Measurements from ENCODE around the gene ZNF2. TPM values are rescaled to one million over a fixed set of nuclear protein-coding genes. Genes with fewer than 3 reads are reported as not detected.

The ZNF2 gene
- total and polyA plus RNA-seq, 2 experiments from 2014 or later, result 4.3 to 5.6 TPM

- H3K4me3 ChIP-seq, result peak overlapping the region; percentile 80
- peak overlapping the region; percentile 72 for H3K4me2 ChIP-seq (ENCODE audit: unreplicated experiment)
- H3K9ac ChIP-seq, result peak overlapping the region; percentile 80
- in situ Hi-C loops (cut with MboI), result no loop called here
- no peak for DNase-seq
- H3K9me2 ChIP-seq (ENCODE audit: insufficient read depth), result no peaks in the 10 kb centered on the region
- H3K27ac ChIP-seq, result peak overlapping the region; percentile 36; the same call in 1 of the 2 replicates
- no peaks in the 10 kb centered on the region for H4K20me1 ChIP-seq (ENCODE audit: insufficient read depth)
- H3F3A ChIP-seq (ENCODE audit: insufficient read depth), result no peaks in the 10 kb centered on the region
- no peak for TF ChIP-seq EZH2phosphoT487 (IDR thresholded peaks at IDR 0.05; ENCODE audit: insufficient read depth, low read depth)
- no peak for TF ChIP-seq EZH2 (IDR thresholded peaks at IDR 0.05; ENCODE audit: insufficient read depth, poor library complexity, severe bottlenecking)
- H3K79me2 ChIP-seq (ENCODE audit: insufficient read depth), result no peaks in the 10 kb centered on the region
- no peaks in the 10 kb centered on the region for H3K27me3 ChIP-seq (replicated peaks; ENCODE audit: insufficient read depth)
- peak overlapping the region; percentile 95 for H2AFZ ChIP-seq
- H3K36me3 ChIP-seq (ENCODE audit: low read depth), result peaks cover 5% of the 10 kb centered on the region; the same call in 1 of the 2 replicates
- no peaks in the 10 kb centered on the region for H3K9me3 ChIP-seq (ENCODE audit: low read depth)
- WGBS, 2 experiments (ENCODE audit: low coverage in 1 of 2, low lambda C conversion rate in 2 of 2, missing lambda C conversion rate in 2 of 2), result 14 to 20% methylated on average over 10 of the region's 10 CpGs
- H3K4me1 ChIP-seq (ENCODE audit: insufficient read depth), result peaks cover 7% of the 10 kb centered on the region; the same call in 1 of the 2 replicates
Measured at GRCh38 chr2:95206096-95206495, 40.5 kb downstream of the ZNF2 start.

GRCh38 chr2:95207111-95207961 lies 41.7 kb downstream of the ZNF2 start, which contains the start of gene ZNF892:
Gene ZNF892, plus strand, starts transcription at chr2:95207521. Its CDS starts 295 bp downstream, at chr2:95207816.
- Histone ChIP-seq H3F3A (ENCODE audit: insufficient read depth) (no peaks in the 10 kb centered on the region), H4K20me1 (ENCODE audit: insufficient read depth) (no peaks in the 10 kb centered on the region), H3K27ac (peak within 1 kb of the TSS; percentile 36), H3K27me3 (replicated peaks; ENCODE audit: insufficient read depth) (no peaks in the 10 kb centered on the region), H3K9me3 (ENCODE audit: low read depth) (peaks cover 5% of the 10 kb centered on the region), H3K9ac (peak within 1 kb of the TSS; percentile 80), H2AFZ (peak within 1 kb of the TSS; percentile 95), H3K79me2 (ENCODE audit: insufficient read depth) (no peaks in the 10 kb centered on the region), H3K4me2 (ENCODE audit: unreplicated experiment) (peak within 1 kb of the TSS; percentile 72), H3K4me1 (ENCODE audit: insufficient read depth) (peaks cover 7% of the 10 kb centered on the region; the same call in 1 of the 2 replicates), H3K9me2 (ENCODE audit: insufficient read depth) (no peaks in the 10 kb centered on the region), H3K36me3 (ENCODE audit: low read depth) (peaks cover 13% of the 10 kb centered on the region), H3K4me3 (peak within 1 kb of the TSS; percentile 80)
- in situ Hi-C loops (cut with MboI), result no loop called here
- whole genome bisulfite sequencing, 2 experiments (ENCODE audit: low coverage in 1 of 2, low lambda C conversion rate in 2 of 2, missing lambda C conversion rate in 2 of 2), result 1 to 2% methylated on average over 68 to 73 of the region's 74 CpGs
- TF ChIP-seq EZH2phosphoT487 (IDR thresholded peaks at IDR 0.05; ENCODE audit: insufficient read depth, low read depth), result no peak
- no peak for TF ChIP-seq EZH2 (IDR thresholded peaks at IDR 0.05; ENCODE audit: insufficient read depth, poor library complexity, severe bottlenecking)
- DNase-seq, result peak; percentile 94

GRCh38 chr2:95208106-95208505 lies 42.5 kb downstream of the ZNF2 start:
- Histone ChIP-seq H3K4me1 (ENCODE audit: insufficient read depth) (peaks cover 7% of the 10 kb centered on the region; the same call in 1 of the 2 replicates), H3K4me2 (ENCODE audit: unreplicated experiment) (peak overlapping the region; percentile 72), H3K79me2 (ENCODE audit: insufficient read depth) (no peaks in the 10 kb centered on the region), H4K20me1 (ENCODE audit: insufficient read depth) (no peaks in the 10 kb centered on the region), H3K36me3 (ENCODE audit: low read depth) (peaks cover 21% of the 10 kb centered on the region), H3K9me2 (ENCODE audit: insufficient read depth) (no peaks in the 10 kb centered on the region), H3K27ac (peak overlapping the region; percentile 36), H3K27me3 (replicated peaks; ENCODE audit: insufficient read depth) (no peaks in the 10 kb centered on the region), H3K4me3 (peak overlapping the region; percentile 80), H3F3A (ENCODE audit: insufficient read depth) (no peaks in the 10 kb centered on the region), H3K9me3 (ENCODE audit: low read depth) (peaks cover 7% of the 10 kb centered on the region), H3K9ac (peak overlapping the region; percentile 80), H2AFZ (peak overlapping the region; percentile 95)
- DNase-seq, result peak; percentile 43
- TF ChIP-seq EZH2 (IDR thresholded peaks at IDR 0.05; ENCODE audit: insufficient read depth, poor library complexity, severe bottlenecking) (no peak), EZH2phosphoT487 (IDR thresholded peaks at IDR 0.05; ENCODE audit: insufficient read depth, low read depth) (no peak)
- 64% methylated on average over 6 of the region's 6 CpGs for WGBS, 2 experiments (ENCODE audit: low coverage in 1 of 2, low lambda C conversion rate in 2 of 2, missing lambda C conversion rate in 2 of 2)
- in situ Hi-C loops (cut with MboI), result no loop called here

- no peak overlapping the region for H2AFZ ChIP-seq
- in situ Hi-C loops (cut with MboI), result no loop called here
- H3K27ac ChIP-seq, result no peak overlapping the region
- no peak overlapping the region for H3K4me3 ChIP-seq
- no peaks in the 10 kb centered on the region for H4K20me1 ChIP-seq (ENCODE audit: insufficient read depth)
- no peak for TF ChIP-seq EZH2 (IDR thresholded peaks at IDR 0.05; ENCODE audit: insufficient read depth, poor library complexity, severe bottlenecking)
- no peak for TF ChIP-seq EZH2phosphoT487 (IDR thresholded peaks at IDR 0.05; ENCODE audit: insufficient read depth, low read depth)
- H3K9me2 ChIP-seq (ENCODE audit: insufficient read depth), result no peaks in the 10 kb centered on the region
- no peak overlapping the region for H3K4me2 ChIP-seq (ENCODE audit: unreplicated experiment)
- H3K9me3 ChIP-seq (ENCODE audit: low read depth), result peaks cover 20% of the 10 kb centered on the region
- no peaks in the 10 kb centered on the region for H3K4me1 ChIP-seq (ENCODE audit: insufficient read depth)
- no peak overlapping the region for H3K9ac ChIP-seq
- 95 to 96% methylated on average over 6 of the region's 6 CpGs for WGBS, 2 experiments (ENCODE audit: low coverage in 1 of 2, low lambda C conversion rate in 2 of 2, missing lambda C conversion rate in 2 of 2)
- no peaks in the 10 kb centered on the region for H3K79me2 ChIP-seq (ENCODE audit: insufficient read depth)
- H3F3A ChIP-seq (ENCODE audit: insufficient read depth), result no peaks in the 10 kb centered on the region
- no peaks in the 10 kb centered on the region for H3K27me3 ChIP-seq (replicated peaks; ENCODE audit: insufficient read depth)
- peaks cover 50% of the 10 kb centered on the region for H3K36me3 ChIP-seq (ENCODE audit: low read depth)
- peak; percentile 13 for DNase-seq
Measured at GRCh38 chr2:95215018-95215612, 49.5 kb downstream of the ZNF2 start.

Measured in GM23248 (cell line).